Measurements from ENCODE around the gene COL1A1. TPM values are rescaled to one million over a fixed set of nuclear protein-coding genes. Genes with fewer than 3 reads are reported as not detected.

COL1A1 gene
- polyA plus RNA-seq, 1 of the 3 experiments (the other 2 are of a cell fraction), result 1,461 TPM

DNA sequence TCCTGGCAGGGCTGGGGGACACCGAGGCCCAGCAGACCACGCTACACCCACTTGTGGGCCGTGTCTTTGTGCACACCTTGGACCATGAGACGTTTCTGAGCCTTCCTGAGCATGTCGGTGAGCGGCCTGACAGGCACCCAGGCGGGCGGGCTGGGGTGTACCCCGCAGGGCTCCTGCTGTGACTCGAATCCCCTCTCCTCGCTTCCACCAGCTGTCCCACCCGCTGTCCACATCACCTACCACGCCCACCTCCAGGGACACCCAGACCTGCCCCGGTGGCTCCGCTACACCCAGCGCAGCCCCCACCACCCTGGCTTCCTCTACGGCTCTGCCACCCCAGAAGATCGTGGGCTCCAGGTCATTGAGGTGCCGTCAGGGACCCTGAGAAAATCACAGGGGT, 34.1 kb downstream of the COL1A1 start (continued):
- TF ChIP-seq YY1 (IDR thresholded peaks at IDR 0.05; ENCODE audit: low read depth), result no peak

DNA sequence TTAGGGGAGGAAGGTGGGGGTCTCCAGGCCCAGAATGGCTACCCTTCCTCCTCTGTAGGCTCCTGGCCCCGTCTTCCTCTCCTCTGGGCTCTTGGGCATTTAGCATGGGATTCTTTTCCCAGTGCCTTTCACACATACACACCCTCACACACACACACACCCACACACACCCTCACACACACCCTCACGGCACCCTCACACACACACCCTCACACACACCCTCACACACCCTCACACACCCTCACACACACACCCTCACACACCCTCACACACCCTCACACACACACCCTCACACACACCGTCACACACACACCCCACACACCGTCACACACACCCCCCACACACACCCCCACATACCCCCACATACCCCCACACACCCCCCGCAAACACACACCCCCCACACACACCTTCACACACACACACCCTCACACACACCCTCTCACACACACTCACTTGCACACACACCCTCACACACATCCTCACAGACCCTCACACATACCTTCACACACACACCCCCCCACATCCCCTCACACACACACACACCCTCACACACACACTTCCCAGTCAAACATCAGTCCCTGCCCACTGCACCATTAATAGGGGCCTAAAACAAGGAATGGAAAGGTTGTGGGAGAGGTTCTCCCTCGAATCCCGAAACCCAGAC, 34.8 kb downstream of the COL1A1 start:
- Histone ChIP-seq H3K9ac (no peak overlapping the region), H3K27ac (ENCODE audit: low read depth in 2 of 2, low read length in 1 of 2) (no peak overlapping the region), H3K9me3 (no peaks in the 10 kb centered on the region), H3K36me3 (replicated peaks in 1 of 2; ENCODE audit: control insufficient read depth in 1 of 2, insufficient read depth in 2 of 2, low read length in 1 of 2) (no peaks in the 10 kb centered on the region), H3K4me3 (ENCODE audit: low read depth in 2 of 2, low read length in 1 of 2) (no peak overlapping the region), H3K4me2 (no peak overlapping the region), H2AFZ (ENCODE audit: low read depth) (no peak overlapping the region), H3K9me2 (no peaks in the 10 kb centered on the region), H3F3A (replicated peaks; ENCODE audit: insufficient read depth) (no peaks in the 10 kb centered on the region), H3K27me3 (ENCODE audit: insufficient read depth) (no peaks in the 10 kb centered on the region), H3K4me1 (ENCODE audit: control insufficient read depth in 1 of 2, insufficient read depth in 2 of 2, low read depth in 1 of 2, low read length in 1 of 2) (peaks cover 2 to 10% of the 10 kb centered on the region in 2 experiments; a peak in 1 of 4 replicates), H3K79me2 (ENCODE audit: insufficient read depth) (no peaks in the 10 kb centered on the region), H4K20me1 (ENCODE audit: insufficient read depth) (no peaks in the 10 kb centered on the region)
- 87% methylated on average over 7 of the region's 7 CpGs for WGBS (ENCODE audit: low lambda C conversion rate)
- ChIA-PET CTCF (interaction anchor here (1.0 to 17.0 kb wide), 11 partner anchors 12 to 132 kb away, joined by 3 to 517 read pairs (median 14); partner anchors contain the start of genes COL1A1, PDK2 and TMEM92), POLR2A (interaction anchor here (1.1 kb wide), 2 partner anchors 11 to 116 kb away, joined by 3 to 4 read pairs; no protein-coding TSS in a partner anchor)
- TF ChIP-seq JUND (IDR thresholded peaks at IDR 0.05) (no peak), FOXJ3 (CRISPR knock-in tag; IDR thresholded peaks at IDR 0.05) (no peak)
- TF ChIP-seq, protein P1, sequence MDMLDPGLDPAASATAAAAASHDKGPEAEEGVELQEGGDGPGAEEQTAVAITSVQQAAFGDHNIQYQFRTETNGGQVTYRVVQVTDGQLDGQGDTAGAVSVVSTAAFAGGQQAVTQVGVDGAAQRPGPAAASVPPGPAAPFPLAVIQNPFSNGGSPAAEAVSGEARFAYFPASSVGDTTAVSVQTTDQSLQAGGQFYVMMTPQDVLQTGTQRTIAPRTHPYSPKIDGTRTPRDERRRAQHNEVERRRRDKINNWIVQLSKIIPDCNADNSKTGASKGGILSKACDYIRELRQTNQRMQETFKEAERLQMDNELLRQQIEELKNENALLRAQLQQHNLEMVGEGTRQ (IDR thresholded peaks at IDR 0.05; ENCODE audit: borderline replicate concordance, low read depth, low read length), result no peak
- DNase-seq, result no peak

DNA sequence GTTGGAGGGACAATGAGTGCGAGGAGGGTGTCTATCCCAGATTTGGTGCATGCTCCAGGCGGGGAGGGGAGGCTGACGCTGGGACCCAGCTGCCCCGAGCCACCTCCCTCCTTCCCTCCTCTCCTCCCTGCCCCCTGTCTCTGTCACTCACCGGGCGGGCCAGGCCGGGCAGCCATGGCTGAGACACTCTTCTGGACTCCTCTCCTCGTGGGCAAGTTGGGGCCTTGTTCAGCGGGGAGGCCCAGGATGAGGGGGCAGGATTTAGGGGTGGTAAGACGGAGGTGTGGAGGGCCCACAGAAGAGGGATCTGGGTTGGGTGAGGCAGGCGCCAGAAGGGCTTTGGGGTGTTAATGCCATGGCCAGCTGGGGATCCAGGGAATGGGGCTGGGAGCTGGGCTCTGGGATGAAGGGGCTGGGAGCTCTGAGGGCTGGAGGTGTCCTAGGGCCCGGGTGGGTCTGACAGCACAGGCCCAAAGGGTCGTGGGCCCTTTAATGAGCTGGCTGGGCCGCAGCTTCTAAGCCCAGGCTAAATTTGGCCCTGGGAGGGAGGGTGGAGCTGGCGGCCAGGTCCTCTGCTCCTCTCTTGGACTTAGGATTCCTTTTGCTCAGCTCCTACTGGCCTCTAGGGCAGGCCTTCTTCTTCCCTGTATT, 35.4 kb downstream of the COL1A1 start, which contains the start of gene SGCA:
SGCA (plus strand) TSS at position 139 of the 651 bp plus-strand sequence; CDS start at position 175, 36 bp downstream.
- no peaks in the 10 kb centered on the region for H4K20me1 ChIP-seq (ENCODE audit: insufficient read depth)
- H3K4me2 ChIP-seq, result no peak within 1 kb of the TSS
- H3K9me2 ChIP-seq, result no peaks in the 10 kb centered on the region
- WGBS (ENCODE audit: low lambda C conversion rate), result 72% methylated on average over 13 of the region's 15 CpGs
- CTCF ChIA-PET, result interaction anchor here (0.8 to 17.0 kb wide), 20 partner anchors 8 to 132 kb away, joined by 3 to 517 read pairs (median 5); partner anchors contain the start of genes COL1A1, PDK2 and PPP1R9B
- H3K9me3 ChIP-seq, result no peaks in the 10 kb centered on the region
- no peaks in the 10 kb centered on the region for H3F3A ChIP-seq (replicated peaks; ENCODE audit: insufficient read depth)
- no peak within 1 kb of the TSS for H3K4me3 ChIP-seq (ENCODE audit: low read depth in 2 of 2, low read length in 1 of 2)
- TF ChIP-seq RCOR1 (IDR thresholded peaks at IDR 0.05; ENCODE audit: low read length), result no peak
- TF ChIP-seq JUND (IDR thresholded peaks at IDR 0.05), result no peak
- TF ChIP-seq, protein P1 (IDR thresholded peaks at IDR 0.05; ENCODE audit: borderline replicate concordance, low read depth, low read length), result no peak
- TF ChIP-seq SIN3A (IDR thresholded peaks at IDR 0.05; ENCODE audit: borderline replicate concordance, low read depth, low read length), result no peak
- TF ChIP-seq FOSL2 (IDR thresholded peaks at IDR 0.05; ENCODE audit: borderline replicate concordance, low read depth), result no peak
- TF ChIP-seq MEF2A (IDR thresholded peaks at IDR 0.05; ENCODE audit: borderline replicate concordance, low read depth), result no peak
- no peak for TF ChIP-seq TAF1 (IDR thresholded peaks at IDR 0.05; ENCODE audit: borderline replicate concordance, low read depth, low read length)
- TF ChIP-seq, protein P2, sequence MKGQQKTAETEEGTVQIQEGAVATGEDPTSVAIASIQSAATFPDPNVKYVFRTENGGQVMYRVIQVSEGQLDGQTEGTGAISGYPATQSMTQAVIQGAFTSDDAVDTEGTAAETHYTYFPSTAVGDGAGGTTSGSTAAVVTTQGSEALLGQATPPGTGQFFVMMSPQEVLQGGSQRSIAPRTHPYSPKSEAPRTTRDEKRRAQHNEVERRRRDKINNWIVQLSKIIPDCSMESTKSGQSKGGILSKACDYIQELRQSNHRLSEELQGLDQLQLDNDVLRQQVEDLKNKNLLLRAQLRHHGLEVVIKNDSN (IDR thresholded peaks at IDR 0.05; ENCODE audit: borderline replicate concordance, low read depth), result no peak
- TF ChIP-seq FOXJ3 (CRISPR knock-in tag; IDR thresholded peaks at IDR 0.05), result no peak
- TF ChIP-seq RFX5 (IDR thresholded peaks at IDR 0.05; ENCODE audit: low read length), result no peak
- no peak within 1 kb of the TSS for H3K27ac ChIP-seq (ENCODE audit: low read depth in 2 of 2, low read length in 1 of 2)
- H3K36me3 ChIP-seq (replicated peaks in 1 of 2; ENCODE audit: control insufficient read depth in 1 of 2, insufficient read depth in 2 of 2, low read length in 1 of 2), result no peaks in the 10 kb centered on the region
- no peaks in the 10 kb centered on the region for H3K27me3 ChIP-seq (ENCODE audit: insufficient read depth)
- no peak within 1 kb of the TSS for H3K9ac ChIP-seq
- POLR2A ChIA-PET, result interaction anchor here (0.6 to 1.1 kb wide), 3 partner anchors 12 to 117 kb away, joined by 3 to 4 read pairs (median 3); no protein-coding TSS in a partner anchor
- no peaks in the 10 kb centered on the region for H3K79me2 ChIP-seq (ENCODE audit: insufficient read depth)
- no peak for DNase-seq
- H2AFZ ChIP-seq (ENCODE audit: low read depth), result no peak within 1 kb of the TSS
- peaks cover 3 to 12% of the 10 kb centered on the region in 2 experiments; a peak in 1 of 4 replicates for H3K4me1 ChIP-seq (ENCODE audit: control insufficient read depth in 1 of 2, insufficient read depth in 2 of 2, low read depth in 1 of 2, low read length in 1 of 2)
